Peyer's patch (tissue), 4 donors: ENCODE results near the gene IRF4.

Source experiments
- POLR2A ChIP-seq, 2 donors: fragments of 450-650 bp; IDR thresholded peaks; one replicate each; pipeline ENCODE4 v1.5.1; 2017; ENCODE audit warnings: antibody characterized with exemption in 2 of 2, mild to moderate bottlenecking in 2 of 2, moderate library complexity in 2 of 2
- TF ChIP-seq, protein P1 (sequence below), 6 experiments: fragments of 450-650 bp in 4 of 6; fragments of 200-600 bp in 2 of 6; sonication (generic) in 1 of 6; IDR thresholded peaks; one replicate each; pipeline ENCODE4 v1.5.1; 2017 to 2019; ENCODE audit warnings: antibody characterized with exemption in 6 of 6, mild to moderate bottlenecking in 3 of 6, moderate library complexity in 1 of 6

GRCh38 chr6:410555-411395 is 19.2 kb downstream of the IRF4 start:
- TF ChIP-seq, protein P1, sequence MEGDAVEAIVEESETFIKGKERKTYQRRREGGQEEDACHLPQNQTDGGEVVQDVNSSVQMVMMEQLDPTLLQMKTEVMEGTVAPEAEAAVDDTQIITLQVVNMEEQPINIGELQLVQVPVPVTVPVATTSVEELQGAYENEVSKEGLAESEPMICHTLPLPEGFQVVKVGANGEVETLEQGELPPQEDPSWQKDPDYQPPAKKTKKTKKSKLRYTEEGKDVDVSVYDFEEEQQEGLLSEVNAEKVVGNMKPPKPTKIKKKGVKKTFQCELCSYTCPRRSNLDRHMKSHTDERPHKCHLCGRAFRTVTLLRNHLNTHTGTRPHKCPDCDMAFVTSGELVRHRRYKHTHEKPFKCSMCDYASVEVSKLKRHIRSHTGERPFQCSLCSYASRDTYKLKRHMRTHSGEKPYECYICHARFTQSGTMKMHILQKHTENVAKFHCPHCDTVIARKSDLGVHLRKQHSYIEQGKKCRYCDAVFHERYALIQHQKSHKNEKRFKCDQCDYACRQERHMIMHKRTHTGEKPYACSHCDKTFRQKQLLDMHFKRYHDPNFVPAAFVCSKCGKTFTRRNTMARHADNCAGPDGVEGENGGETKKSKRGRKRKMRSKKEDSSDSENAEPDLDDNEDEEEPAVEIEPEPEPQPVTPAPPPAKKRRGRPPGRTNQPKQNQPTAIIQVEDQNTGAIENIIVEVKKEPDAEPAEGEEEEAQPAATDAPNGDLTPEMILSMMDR (IDR thresholded peaks at IDR 0.05) = no peak
- TF ChIP-seq POLR2A (IDR thresholded peaks at IDR 0.05) = no peak
